ENCODE measurements around the gene AK9. TPM values are rescaled to one million over a fixed set of nuclear protein-coding genes. Genes with fewer than 3 reads are reported as not detected.
"Not testable (repeated sequence)": the region's sequence is repeated elsewhere in the genome, so short reads cannot be mapped to it uniquely, and the experiment has no call there.

Gene AK9
- total RNA-seq, 2 donors from 2014 or later = 8.1 to 9.9 TPM

GRCh38 chr6:109702791-109703190, 11.8 kb upstream of the AK9 start:
- no peak for DNase-seq (ENCODE audit: low spot score)
- intact Hi-C loops (cut with DNase I) = loop anchor here (10.0 kb wide), 1 partner anchor 692 kb away; no protein-coding TSS in a partner anchor

- intact Hi-C loops (cut with DNase I) = loop anchor here (10.0 kb wide), 1 partner anchor 693 kb away; no protein-coding TSS in a partner anchor
- DNase-seq (ENCODE audit: low spot score) = no peak
Observed at GRCh38 chr6:109701774-109702173, 10.8 kb upstream of the AK9 start.

- intact Hi-C loops (cut with DNase I) = loop anchor here (10.0 kb wide), 1 partner anchor 694 kb away; no protein-coding TSS in a partner anchor
- DNase-seq (ENCODE audit: low spot score) = no peak
Observed at GRCh38 chr6:109701221-109701620, 10.2 kb upstream of the AK9 start.

DNA sequence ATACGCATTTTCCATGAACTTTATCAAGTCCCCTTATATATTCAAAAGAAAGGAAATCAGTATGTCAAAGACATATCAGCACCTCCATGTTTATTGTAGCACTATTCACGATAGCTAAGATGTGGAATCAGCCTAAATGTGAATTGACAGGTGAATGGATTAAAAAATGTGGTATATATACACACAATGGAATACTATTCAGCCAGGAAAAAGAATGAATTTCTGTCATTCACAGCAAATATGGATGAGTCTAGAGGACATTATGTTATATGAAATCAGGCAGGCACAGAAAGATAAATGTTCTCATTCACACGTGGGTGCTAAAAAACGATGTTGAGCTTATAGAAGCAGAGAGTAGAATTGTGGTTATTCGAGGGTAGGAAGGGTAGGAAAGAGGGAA, 5.4 kb upstream of the AK9 start:
- intact Hi-C loops (cut with DNase I) = no loop called here

GRCh38 chr6:109695468-109695867, 4.5 kb upstream of the AK9 start:
- intact Hi-C loops (cut with DNase I) = no loop called here

More for the DNA sequence above, 5.4 kb upstream of the AK9 start:
- DNase-seq (ENCODE audit: low spot score) = no peak

GRCh38 chr6:109693111-109693510, 2.1 kb upstream of the AK9 start:
- intact Hi-C loops (cut with DNase I) = no loop called here

More at GRCh38 chr6:109695468-109695867, 4.5 kb upstream of the AK9 start:
- DNase-seq (ENCODE audit: low spot score) = no peak

DNA sequence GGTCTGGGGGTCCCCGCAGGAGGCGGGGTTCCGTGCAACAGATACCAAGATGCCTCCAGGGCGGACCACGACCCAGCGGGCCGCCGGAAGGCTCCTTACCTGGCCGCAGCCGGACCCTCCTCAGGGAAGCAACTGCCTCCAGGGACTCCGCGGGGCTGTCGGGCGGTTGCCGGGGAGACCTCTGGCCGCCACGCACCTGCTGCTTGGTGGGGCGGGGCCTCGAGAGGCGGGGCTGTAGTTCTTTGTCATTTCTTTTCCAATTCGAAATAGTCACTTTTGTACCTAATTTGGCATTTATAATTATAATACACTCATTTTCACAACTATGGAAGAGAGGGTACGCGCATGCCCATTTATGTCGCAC, 647 bp downstream of the AK9 start:
- intact Hi-C loops (cut with DNase I) = no loop called here
- peak; percentile 88 for DNase-seq (ENCODE audit: low spot score)

More at GRCh38 chr6:109693111-109693510, 2.1 kb upstream of the AK9 start:
- DNase-seq (ENCODE audit: low spot score) = no peak

DNA sequence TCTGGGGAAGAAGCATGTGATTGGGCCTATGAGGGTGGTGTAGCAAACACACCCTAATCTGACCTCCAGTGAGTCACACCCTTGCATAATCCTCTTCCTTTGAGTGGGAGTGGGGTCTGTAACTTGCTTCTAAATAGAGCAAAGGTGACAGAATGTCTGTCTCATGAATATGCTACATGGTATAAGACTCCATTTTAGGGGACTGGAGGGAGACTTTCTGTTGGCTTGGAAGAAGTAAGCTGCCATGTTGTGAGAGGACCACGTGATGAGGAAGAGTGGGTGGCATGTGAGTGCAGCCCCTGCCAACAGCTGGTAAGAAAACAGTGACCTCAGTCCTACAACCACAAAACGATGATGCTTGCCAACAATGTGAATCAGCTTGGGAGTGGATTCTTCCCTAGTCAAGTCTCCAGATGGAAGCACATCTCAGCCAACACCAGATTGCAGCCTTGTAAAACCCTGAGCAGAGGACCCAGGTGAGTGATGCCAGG, 3.7 kb downstream of the AK9 start:
- intact Hi-C loops (cut with DNase I) = no loop called here
- no peak for DNase-seq (ENCODE audit: low spot score)

GRCh38 chr6:109686566-109687265, 4.3 kb downstream of the AK9 start:
- intact Hi-C loops (cut with DNase I) = no loop called here
- no peak for DNase-seq (ENCODE audit: low spot score)

GRCh38 chr6:109678661-109679505, 12.1 kb downstream of the AK9 start:
- intact Hi-C loops (cut with DNase I); DNase-seq (ENCODE audit: low spot score): not testable (repeated sequence)

DNA sequence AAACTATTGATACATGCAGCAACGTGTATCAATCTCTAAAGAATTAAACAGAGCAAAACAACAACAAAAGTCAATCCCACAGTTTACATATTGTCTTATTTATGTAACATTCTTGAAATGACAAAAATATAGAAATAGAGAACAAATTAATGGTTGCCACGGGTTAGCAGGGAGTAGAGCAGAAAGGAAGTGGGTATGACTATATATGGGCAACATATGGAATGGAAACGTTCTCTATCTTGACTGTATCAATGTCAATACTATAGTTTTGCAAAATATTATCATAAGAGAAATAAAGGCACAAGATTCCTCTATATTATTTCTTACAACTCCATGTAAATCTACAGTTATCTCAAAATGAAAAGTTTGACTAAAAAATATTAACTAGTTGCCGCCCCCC, 12.8 kb downstream of the AK9 start:
- intact Hi-C loops (cut with DNase I) = no loop called here
- DNase-seq (ENCODE audit: low spot score) = no peak

DNA sequence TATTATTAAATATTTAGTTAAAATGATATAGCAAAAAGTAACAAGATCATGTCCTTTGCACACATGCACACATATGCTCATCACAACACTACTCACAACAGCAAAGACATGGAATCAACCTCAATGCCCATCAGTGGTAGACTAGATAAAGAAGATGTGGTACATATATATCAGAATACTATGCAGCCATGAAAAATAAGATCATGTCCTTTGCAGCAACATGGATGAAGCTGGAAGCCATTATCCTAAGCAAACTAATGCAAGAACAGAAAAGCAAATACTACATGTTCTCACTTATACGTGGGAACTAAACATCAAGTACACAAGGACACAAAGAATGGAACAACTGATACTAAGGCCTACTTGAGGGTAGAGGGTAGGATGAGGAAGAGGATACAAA, 14.3 kb downstream of the AK9 start:
- intact Hi-C loops (cut with DNase I) = no loop called here
- DNase-seq (ENCODE audit: low spot score) = no peak

DNA sequence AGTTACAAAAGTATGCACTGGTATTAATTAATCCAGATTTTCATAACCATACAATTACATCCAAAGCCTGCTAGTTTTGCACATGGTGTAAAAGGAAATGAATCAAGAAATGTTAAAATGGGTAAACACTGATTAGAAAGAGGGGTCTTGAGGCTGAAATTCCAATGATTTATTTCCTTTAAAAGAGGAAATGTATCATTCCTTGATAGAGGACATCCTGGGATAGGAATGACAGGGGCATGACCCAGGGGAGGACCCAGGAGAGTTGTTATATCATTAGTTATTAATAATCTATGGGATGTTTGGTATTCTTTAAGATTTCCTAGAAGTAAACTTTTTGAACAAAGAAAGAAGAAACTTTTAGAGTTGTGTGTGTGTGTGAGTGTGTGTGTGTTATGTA, 18.2 kb downstream of the AK9 start:
- no peak for DNase-seq (ENCODE audit: low spot score)
- intact Hi-C loops (cut with DNase I) = no loop called here

- intact Hi-C loops (cut with DNase I) = no loop called here
- DNase-seq (ENCODE audit: low spot score) = no peak
Observed at GRCh38 chr6:109672175-109672574, 18.8 kb downstream of the AK9 start.

DNA sequence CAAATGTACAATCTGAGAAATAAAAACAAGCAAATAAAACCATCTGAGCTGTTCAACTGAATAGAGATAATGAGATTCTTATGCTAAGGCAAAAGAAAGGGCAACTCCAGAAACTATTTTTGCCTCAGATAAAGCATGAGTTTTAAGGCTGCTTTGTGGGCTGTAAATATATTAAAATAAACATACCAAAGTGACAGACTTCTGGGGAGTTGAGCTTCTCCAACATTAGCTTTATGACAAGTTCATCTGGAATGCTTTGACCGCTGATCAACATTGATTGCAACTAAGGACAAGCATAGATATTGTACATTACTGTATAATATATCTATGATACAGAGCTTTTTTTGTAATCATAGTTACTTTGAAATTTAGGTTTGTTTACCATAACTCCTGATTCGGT, 19.3 kb downstream of the AK9 start:
- intact Hi-C loops (cut with DNase I) = no loop called here
- no peak for DNase-seq (ENCODE audit: low spot score)

- DNase-seq (ENCODE audit: low spot score) = no peak
- intact Hi-C loops (cut with DNase I) = no loop called here
Observed at GRCh38 chr6:109669811-109670210, 21.2 kb downstream of the AK9 start.

GRCh38 chr6:109662192-109662591, 28.8 kb downstream of the AK9 start:
- intact Hi-C loops (cut with DNase I) = no loop called here
- no peak for DNase-seq (ENCODE audit: low spot score)

GRCh38 chr6:109660526-109661320, 30.3 kb downstream of the AK9 start:
- intact Hi-C loops (cut with DNase I) = no loop called here
- no peak for DNase-seq (ENCODE audit: low spot score)

DNA sequence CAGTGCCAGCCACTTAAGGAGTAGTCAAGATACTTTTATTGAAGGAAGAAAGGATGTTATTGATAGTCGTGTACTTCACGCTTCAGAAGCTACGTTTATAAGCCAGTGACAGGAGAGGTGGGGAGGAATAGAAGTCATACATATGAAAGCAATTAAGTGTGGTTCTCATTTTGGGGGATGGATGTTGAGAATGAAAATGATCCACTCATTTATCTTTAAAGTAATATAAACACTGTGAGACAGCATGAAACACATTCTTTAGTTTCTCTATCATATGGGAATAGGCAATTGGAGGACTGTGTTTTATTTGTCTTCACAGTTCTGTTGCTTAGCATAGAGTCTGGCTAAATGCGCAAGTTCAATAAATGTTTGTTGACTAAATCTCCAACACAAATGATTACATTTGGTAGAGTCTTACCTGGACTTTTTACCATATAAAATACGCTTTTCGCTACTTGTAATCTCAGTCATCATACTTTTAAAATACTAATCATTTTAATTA, 35.2 kb downstream of the AK9 start:
- intact Hi-C loops (cut with DNase I) = no loop called here
- no peak for DNase-seq (ENCODE audit: low spot score)
